Dendritic cell treated with granulocyte-macrophage colony-stimulating factor and Interleukin-4, amounts not matched to agents 40 ng/mL and 50 ng/mL, for 4 days (primary cell): ENCODE results near the gene RAB8A.
"Not testable (repeated sequence)": the region's sequence is repeated elsewhere in the genome, so short reads cannot be mapped to it uniquely, and the experiment has no call there.

Source experiments
- H3K27ac Mint-ChIP-seq: one replicate; pipeline ENCODE4 v1.8.0; 2022; ENCODE audit warnings: mild to moderate bottlenecking, mixed read lengths
- H3K27me3 Mint-ChIP-seq: one replicate; pipeline ENCODE4 v1.8.0; 2022; ENCODE audit warnings: mild to moderate bottlenecking, mixed read lengths
- H3K36me3 Mint-ChIP-seq: one replicate; pipeline ENCODE4 v1.8.0; 2022; ENCODE audit warnings: low read depth, mixed read lengths
- H3K4me1 Mint-ChIP-seq: one replicate; pipeline ENCODE4 v1.8.0; 2022; ENCODE audit warnings: low read depth, mixed read lengths
- H3K4me3 Mint-ChIP-seq: one replicate; pipeline ENCODE4 v1.8.0; 2022; ENCODE audit warnings: mild to moderate bottlenecking, moderate library complexity, mixed read lengths
- H3K9me3 Mint-ChIP-seq: one replicate; pipeline ENCODE4 v1.8.0; 2022; ENCODE audit warnings: mixed read lengths
- intact Hi-C: fragments of 100-400 bp; cut with micrococcal nuclease; formaldehyde crosslinking; loops from one replicate; pipeline ENCODE4 v1.15.0; 2022

The RAB8A gene

GRCh38 chr19:16175954-16176353, 64.3 kb downstream of the RAB8A start:
- intact Hi-C loops = no loop called here
- Mint-ChIP-seq H3K27me3 (no peaks in the 10 kb centered on the region), H3K4me1 (peaks cover 26% of the 10 kb centered on the region), H3K36me3 (no peaks in the 10 kb centered on the region), H3K4me3 (no peak overlapping the region), H3K9me3 (peaks cover 11% of the 10 kb centered on the region), H3K27ac (no peak overlapping the region)

GRCh38 chr19:16178866-16179265, 67.2 kb downstream of the RAB8A start:
- Mint-ChIP-seq H3K9me3 (peaks cover 11% of the 10 kb centered on the region), H3K4me1 (peaks cover 12% of the 10 kb centered on the region)
- H3K27me3 Mint-ChIP-seq, H3K27ac Mint-ChIP-seq, H3K4me3 Mint-ChIP-seq, intact Hi-C loops, H3K36me3 Mint-ChIP-seq: not testable (repeated sequence)

- peaks cover 16% of the 10 kb centered on the region for H3K4me1 Mint-ChIP-seq
- H3K36me3 Mint-ChIP-seq = peaks cover 6% of the 10 kb centered on the region
- peaks cover 3% of the 10 kb centered on the region for H3K9me3 Mint-ChIP-seq
- no peak overlapping the region for H3K4me3 Mint-ChIP-seq
- intact Hi-C loops = loop anchor here (5.0 kb wide), 2 partner anchors 118 to 548 kb away; no protein-coding TSS in a partner anchor
- H3K27ac Mint-ChIP-seq = no peak overlapping the region
- H3K27me3 Mint-ChIP-seq = no peaks in the 10 kb centered on the region
Measured at GRCh38 chr19:16180611-16181010, 68.9 kb downstream of the RAB8A start.
